ENCODE measurements around the gene NCKAP5L.
"Not testable (repeated sequence)": the region's sequence is repeated elsewhere in the genome, so short reads cannot be mapped to it uniquely, and the experiment has no call there.

Gene NCKAP5L

DNA sequence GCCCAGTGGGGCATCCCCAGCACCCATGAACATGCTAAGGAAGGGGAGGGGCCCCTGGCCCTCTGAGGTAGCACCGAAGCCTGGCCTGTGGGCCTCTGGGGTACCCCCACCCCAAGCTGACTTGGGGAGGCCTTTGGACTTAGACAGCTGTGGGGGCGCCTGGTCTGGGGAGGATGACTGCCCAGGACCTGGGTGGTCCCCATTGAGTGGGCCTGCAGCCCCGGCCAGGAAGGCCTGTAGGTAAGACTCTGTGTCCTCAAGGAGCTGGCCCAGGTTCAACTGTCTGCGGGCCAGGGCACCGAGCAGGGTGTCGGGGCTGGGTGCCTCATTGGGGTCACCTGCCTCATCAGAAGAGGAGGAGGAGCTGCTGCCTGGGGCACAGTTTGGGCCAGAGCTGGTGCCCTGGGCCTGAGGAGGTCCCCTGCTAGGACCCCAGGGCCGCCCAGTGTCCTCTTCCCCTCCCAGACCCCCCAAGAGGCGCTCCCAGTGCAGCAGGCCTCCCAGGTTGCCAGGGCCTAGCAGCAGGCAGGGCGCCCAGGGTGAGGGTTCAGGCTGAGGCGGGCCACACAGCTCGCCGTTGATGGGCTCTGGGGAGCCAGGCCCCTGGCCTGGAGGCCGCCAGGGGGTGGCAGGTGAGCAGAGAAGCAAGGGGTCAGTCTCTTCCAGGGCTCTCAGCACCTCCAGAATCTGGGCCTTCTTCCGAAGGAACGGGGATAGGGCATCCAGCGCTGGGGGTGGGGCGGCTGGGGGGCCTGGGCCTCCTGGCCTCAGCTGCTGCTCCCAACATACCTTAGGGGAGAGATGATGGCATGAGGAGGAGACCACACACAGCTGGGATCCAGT, 31.4 kb downstream of the NCKAP5L start:
- no peak for DNase-seq

DNA sequence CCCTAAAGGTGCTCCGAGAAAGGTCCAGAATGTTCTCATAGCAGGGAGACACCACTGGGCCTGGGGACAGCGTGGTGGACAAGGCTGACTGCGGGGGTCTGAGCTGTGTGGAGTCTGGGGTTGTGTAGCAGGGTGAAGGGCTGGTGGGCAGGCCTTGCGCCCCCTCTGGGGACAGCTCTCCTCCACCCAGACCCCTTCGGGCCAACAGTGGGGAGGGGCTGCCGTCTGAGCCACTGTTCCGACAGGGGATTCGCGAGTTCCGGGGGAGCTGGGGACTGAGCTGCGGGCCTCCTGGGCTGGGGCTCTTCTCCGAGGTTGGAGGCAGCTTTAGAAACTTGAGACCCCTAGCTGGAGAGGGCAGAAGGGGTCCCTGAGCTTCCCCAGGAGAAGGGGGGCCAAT, 32.1 kb downstream of the NCKAP5L start:
- DNase-seq: no peak

DNA sequence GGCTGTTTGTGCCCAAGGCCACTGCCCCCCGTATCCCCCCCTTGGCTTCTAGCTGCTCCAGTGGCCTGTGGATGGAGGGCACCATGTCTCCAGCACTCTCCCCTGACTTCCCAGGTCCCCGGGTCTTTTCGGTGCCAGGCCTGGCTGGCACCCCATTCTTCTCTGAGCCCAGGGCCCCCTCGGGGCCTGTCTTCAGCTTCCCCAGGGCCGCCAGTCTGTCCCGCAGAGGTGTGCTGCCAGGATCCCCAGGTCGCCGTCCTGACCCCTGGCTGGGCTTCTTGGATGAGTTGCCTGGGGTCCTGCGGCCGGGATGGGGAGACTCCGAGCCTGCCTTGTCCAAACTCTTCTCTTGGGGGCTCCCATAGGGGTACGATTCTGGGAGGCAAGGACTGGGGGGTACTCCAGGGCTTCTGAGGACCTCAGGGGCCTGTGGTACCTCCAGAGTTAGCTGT, 32.5 kb downstream of the NCKAP5L start:
- DNase-seq: no peak

DNA sequence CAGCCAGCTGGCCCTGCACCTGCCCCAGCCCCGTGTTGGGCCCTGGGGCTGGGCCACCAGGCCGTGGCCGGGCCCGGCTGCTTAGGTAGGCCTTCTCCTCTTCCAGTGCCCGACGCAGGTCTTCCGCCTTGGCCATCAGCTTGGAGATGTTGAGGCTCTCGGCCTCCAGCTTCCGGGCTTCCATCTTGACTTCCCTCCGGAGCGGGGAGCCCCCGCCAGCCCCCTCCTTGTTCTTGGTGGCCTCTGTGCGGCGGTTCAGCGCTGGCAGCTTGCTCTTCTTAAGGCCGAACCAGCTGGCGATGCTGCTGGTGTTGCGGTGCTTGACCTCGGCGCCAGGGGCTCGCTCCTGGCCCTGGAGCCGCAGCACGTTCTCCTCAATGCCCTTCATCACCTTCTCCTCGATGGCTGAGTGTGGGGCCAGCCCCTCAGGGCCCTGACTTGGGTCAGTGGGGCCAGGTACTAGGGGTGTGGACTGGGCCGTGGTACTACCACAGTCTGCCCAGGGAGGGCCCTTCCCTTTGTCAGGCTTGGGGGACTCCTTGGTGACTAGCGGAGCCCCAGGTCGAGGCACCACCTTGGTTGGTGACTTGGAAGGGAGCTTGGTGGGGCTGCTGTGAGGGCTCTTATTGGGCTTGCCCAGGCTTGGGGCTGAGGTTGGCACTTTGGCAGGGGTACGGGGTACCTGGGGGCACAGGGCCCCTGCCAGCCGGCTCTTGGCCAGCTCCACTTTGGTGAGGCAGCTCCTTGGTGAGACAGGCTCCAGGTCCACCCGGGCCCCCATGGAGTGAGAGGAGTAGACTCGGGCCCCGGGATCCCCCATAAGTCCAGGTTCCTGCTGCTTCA, 33.2 kb downstream of the NCKAP5L start:
- DNase-seq: no peak

DNA sequence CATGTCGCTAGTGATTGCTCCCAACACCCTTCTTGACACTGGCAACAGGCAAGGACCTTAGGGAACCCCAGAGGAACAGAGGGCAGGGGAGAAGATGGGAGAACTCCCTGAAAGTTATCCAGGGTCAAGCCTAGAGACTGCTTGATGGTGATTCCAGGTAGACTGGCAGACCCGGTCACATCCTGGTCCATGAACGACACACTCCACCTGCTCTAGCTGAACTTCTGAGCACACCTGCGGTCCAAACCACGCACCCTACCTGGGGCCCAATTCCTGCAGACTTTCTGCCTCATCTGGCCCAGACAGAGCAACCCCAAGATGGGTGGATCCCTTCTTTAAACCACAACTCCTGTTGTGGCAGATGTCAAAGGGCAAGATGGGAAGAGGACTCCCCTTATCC, 34.2 kb downstream of the NCKAP5L start:
- DNase-seq: no peak

DNA sequence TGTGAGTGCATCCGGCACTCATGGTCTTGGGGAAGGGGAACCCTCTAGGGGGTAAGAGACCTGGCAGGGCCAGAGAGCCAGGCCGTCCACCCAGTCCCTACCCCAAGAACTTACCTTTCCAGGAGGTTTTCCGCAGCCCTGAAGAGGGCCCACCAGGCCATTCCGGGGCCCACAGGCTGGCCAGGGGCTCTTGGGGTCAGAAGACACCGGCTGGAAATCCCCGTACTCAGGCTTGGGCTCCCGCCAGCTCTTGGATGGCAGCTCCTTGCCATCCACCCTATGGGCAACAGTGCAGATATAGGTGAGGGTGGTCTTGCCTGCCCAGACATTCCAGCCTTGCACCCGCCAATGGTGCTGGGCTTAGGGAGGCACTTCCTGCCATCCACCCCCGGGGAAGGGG, 34.6 kb downstream of the NCKAP5L start:
- no peak for DNase-seq

DNA sequence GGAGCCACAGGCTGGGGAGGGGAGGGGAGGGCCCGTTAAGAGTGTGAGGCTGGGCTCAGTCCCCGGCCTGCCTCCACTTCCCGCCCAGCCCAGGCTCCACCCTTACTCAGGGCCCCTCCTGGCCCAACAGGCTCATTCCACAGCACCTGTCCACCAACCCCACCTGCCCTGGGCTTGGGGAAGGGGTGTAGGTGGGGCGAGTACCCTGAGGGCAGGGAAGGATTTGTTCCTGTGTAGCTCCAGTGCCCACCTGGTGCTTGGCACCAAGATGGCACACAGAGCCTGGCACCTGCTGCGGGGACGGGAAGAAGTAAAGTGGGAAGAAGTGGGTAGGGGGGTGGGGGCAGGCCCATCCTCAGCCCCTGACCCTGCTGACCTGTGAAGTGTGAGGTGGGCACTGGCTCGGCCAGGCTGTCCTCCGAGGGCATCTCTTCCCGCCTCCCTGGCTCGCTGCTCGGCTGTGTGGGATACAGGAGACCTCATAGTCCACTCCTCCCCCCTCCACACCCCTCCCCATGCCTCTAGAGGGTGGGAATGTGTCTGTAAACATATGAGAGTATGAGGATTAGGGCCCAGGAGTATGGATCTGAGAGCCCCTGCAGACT, 35.1 kb downstream of the NCKAP5L start:
- no peak for DNase-seq

DNA sequence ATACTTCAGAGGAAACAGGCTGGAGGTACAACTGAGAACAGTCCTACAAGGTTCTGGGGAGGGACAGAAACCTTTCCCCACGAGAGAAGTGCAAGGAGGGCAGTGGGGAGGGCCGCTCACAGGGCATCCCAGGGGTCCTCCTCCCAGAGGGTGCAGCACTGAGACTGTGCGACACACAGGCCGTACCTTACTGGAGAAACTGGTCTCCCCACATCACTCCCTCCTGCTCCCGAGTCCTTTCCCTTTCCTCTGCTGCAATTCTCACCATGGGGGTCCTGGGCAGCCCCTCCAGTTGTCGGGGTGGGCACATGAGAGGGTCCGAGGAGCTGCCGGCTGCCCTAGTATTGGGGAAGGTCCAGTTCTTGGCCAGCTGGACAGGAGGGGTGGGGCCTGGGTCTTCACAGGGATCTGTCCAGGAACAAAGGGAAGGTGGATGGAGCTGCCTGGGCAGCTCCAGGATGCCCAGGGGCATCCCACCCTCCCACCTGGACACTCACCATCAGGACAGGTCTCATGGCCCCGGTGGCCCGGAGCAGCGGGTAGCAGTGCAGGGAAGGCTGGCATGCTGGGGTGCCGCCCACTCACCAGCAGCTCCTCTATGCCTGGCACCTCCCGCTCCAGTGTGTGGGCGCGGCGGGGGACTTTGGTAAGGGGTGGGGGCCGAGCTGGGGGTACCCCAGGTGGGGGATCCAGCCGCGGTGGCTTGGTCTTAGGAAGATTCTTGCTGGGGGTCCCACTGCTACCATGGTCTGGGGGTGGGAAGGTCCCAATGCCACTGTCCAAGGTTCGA, 35.8 kb downstream of the NCKAP5L start:
- no peak for DNase-seq

DNA sequence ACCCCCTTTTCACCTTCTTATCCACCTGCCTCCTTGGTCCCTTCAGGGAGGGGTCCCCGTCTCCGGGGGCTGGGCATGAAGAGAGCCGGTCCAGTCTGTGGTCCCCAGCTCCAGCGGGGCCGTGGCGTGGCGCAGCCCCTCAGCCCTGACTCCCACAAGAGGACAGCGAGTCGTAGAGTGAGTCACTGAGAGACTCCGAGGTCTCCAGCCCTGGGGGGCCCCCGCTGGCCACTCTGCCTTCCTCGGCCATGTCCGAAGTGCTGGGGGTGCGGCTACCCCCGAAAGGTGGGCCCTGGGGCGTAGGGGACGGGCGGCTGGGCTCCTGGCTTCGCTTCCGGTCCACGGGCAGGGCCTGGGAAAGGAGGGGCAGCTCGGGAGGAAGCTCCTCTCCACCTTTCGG, 36.5 kb downstream of the NCKAP5L start:
- no peak for DNase-seq

DNA sequence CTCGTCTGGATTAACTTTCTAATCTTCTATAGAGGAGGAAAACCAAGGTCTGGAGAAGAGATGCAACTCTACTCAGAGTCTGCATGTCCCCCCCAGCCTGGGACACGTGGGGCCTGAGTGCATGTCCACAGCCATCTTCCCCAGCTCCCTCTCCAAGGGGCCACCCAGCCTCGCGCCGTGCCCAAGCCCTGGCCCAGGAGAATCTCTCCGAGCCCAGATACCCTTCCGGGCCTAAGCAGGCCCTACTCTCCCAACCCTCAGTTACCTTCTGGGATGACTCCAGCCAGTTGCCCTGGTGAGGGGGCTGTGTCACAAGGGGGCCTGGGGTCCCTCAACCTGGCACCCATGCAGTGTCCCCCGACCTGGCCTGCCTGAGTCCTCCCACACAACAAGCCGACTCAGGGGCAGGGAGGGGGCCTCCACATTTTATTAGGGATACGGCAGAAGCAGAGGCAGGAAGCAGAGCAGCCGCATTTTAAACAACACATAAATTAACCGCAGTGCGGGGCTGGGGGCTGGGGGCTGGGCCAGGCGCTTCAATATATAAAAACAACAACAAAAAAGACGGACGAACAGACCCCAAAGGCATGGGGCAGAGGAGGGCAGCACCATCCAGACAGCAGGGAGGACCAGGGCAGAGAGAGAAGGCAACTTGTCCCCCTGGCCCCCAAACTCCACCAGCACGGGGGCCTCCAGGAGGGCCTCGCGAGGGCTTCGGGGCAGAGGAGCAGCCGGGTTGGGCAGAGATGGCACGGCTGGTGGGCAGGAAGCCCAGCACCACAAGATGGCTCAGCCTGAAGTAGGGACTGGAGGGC, 37.3 kb downstream of the NCKAP5L start:
- no peak for DNase-seq

DNA sequence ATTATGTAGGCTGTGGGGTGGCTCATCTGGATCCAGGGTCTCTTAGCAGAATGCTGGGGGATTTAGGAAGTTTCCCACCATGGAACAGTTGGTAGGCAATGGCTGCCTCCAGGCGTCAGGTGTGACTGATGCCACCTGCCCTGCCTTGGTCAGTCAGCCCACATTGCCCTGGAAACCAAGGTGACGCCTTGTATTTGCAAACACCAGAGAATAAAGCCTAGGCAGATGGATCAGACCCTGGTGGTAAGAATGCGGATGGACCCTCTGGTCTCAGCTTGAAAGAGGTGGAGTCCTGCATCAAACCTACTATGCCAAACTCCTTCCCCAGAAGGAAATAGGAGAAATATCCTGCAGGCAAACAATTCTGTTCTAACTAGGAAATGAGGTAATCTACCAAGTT, 38.2 kb downstream of the NCKAP5L start:
- no peak for DNase-seq

DNA sequence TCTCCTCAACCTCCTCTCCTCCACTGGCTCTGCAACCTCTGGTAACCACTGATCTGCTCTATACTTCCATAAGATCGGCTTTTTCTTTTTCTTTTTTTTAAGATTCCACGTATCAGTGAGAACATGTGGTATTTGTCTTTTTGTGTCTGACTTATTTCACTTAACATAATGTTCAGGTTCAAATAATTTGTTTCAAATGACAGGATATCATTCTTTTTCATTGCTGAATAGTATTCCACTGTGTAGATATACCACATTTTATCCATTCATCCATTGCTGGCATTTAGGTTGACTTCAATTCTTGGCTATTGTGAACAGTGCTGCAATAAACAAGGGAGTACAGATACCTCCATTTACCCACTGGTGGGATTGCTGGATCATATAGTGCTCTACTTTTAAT, 40.5 kb downstream of the NCKAP5L start:
- DNase-seq: no peak

DNA sequence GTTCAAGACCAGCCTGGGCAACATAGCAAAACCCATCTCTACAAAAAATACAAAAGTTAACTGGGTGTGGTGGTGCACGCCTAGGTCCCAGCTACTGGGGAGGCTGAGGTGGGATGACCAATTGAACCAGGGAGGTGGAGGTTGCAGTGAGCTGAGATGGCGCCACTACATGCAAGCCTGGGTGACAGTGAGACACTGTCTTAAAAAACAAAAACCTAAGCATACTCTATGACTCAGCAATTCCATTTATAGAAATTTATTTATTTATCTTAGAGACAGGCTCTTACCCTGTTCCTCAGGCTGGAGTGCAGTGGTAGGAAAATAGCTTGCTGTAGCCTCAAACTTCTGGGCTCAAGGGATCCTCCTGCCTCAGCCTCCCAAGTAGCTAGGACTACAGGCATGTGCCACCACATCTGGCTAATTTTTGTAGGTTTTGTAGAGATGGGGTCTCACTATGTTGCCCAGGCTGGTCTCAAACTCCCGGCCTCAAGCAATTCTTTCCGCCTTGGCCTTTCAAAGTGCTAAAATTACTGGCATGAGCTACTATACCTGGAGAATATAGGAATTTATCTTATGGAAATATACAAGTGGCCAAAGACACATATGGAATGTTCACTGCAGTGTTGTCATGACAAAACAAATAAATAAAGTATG, 43.3 kb downstream of the NCKAP5L start:
- no peak for DNase-seq

DNA sequence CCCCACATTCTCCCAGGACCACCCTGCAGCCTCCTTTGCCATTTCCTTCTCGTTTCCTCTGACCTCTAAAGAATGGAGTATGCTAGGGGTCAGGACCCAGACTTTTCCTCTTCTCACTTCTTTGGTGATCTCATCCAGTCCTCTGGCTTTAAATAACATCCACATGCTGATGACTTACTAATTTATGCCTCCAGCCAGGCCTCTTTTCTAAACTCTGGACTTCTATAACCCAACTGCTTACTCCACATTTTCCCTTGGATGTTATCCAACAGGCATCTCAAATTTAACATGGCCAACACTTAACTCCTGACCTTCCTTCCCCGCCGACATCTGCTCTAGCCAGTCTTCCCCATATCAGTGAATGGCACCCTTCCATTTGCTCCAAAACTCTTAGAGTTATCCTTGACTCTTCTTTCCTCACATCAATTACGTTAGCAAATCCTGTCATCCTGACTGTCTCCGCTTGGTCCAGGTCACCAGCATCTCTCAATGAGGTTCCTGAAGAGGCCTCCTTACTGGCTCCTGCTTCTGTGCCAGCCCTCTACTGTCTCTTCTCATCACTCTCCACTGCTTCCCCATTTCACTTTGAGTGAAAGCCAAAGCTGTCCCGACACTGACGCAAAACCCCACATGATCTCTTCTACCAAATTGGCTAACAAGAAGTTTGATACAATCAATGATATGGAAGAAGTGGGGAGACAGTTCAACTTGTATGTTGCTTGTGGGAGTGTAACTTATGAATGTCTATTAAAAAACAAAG, 44.1 kb downstream of the NCKAP5L start:
- no peak for DNase-seq

DNA sequence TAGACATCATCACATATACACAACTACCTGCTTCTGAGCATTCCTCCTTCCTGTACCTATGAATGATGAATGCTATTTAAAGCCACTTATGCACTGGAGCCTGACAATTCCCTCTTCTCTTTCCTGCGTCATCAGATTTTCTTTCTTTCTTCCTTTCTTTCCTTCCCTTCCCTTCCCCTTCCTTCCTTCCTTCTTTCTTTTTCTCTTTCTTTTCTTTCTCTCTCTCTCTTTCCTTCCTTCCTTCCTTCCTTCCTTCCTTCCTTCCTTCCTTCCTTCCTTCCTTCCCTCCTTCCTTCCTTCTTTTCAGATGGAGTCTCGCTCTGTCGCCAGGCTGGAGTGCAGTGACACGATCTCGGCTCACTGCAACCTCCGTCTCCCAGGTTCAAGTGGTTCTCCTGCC, 47.3 kb downstream of the NCKAP5L start:
- DNase-seq: not testable (repeated sequence)

DNA sequence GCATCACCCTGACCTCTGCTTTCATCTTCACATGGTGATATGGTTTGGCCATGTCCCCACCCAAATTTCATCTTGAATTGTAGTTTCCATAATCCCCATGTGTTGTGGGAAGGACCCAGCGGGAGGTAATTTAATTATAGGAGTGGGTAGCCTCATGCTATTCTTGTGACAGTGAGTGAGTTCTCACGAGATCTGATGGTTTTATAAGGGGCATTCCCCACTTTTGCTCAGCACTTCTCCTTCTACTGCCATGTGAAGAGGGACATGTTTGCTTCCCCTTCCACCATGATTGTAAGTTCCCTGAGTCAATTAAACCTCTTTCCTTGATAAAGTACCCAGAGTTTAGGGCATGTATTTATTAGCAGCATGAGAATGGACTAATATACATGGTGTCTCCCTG, 48.6 kb downstream of the NCKAP5L start:
- no peak for DNase-seq

DNA sequence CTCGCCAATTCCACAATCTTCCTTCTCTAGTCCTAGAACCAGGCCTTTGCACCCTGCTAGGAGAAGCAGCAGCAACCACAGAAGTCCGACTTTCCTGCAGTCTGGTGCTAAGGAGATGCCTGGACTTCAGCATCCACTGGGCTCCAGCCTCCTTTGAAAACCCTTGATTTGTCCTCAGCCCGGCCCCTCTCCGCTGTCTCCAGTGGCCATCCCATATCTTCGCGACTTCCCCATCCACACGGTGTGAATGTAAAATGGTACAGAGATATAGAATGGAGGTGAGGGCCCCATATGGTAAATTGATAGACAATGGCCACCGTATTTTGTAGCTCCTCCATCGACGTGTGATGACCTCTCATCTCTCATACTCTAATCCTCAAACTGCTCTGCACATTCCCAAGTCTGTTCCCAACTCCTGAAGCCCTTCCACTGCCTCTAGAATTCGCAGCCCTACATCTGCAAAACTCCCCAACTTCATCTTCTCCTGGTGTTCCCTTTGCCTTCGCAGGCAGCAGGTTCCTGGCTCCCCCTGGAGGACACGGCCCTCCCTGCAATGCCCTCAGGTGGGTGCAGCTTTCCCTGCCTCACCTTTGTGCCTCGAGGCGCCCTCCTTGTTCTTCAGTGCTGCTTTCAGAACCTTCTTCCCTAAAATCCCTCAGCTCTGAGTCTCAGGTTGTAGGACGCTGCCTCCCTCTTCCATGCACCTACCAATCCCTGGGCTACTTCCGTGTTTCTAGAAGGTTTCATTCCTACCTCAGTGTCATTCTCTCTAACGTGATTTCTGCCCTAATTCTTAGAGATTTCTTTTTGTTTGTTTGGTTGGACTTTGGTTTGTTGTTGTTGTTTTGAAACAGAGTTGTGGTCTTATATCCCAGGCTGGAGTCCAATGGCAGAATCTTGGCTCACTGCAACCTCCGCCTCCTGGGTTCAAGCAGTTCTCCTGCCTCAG, 50.1 kb downstream of the NCKAP5L start:
- DNase-seq: peak; percentile 85

DNA sequence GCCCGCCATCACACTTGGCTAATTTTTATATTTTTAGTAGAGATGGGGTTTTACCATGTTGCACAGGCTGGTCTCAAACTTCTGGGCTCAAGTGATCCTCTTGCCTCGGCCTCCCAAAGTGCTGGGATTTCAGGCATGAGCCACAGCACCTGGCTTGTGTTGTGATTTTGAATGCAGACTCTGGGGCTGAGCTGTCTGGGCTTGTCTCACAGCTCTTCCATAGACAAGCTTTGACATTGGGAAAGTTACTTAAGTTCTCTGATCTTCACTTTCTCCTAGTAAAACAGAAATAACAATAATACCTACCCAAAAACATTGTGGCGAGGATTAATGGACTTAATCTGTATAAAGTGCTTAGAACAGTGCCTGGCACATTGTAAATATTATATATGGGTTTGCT, 50.9 kb downstream of the NCKAP5L start:
- no peak for DNase-seq

DNA sequence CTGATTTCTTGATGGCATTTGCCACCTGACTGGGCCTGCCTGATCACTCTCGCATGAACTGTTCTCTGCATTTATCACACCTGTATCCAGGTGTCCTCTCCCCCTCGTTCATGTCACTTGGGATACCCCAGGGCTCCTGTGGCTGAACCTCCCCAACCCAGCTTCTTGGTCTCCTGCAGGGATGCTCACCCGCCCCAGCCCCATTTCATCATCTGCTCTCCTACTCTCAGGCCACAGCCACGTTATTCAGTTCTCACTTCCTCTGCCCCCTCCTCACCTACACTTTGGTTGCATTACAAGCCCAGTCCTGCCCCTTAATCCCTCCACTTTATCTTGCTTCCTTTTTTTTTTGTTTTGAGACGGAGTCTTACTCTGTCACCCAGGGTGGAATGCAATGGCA, 51.4 kb downstream of the NCKAP5L start:
- DNase-seq: no peak

All from CD4-positive, alpha-beta T cell treated with Interleukin-17A for 4 hours (primary cell).